GM12865 (cell line): ENCODE data around the gene EVI5.
A peak's percentile ranks its signal among the peaks of the same experiment; 100 is the strongest.

ENCODE experiments used
- DNase-seq: peaks from one replicate; pipeline ENCODE4 v3.0.0; 2010; ENCODE audit warnings: low read depth
- H3K4me3 ChIP-seq: 2 replicates; pipeline ENCODE4 v1.5.1; 2011; ENCODE audit warnings: mild to moderate bottlenecking, low read depth, low read length, control low read depth
- TF ChIP-seq, protein P1 (sequence below): IDR thresholded peaks from 2 replicates; pipeline ENCODE4 v1.5.1; 2011; ENCODE audit warnings: low read length, control low read depth, low read depth, inconsistent platforms; ENCODE audit not compliant: insufficient read depth; ENCODE audit errors: missing control alignments

The EVI5 gene

DNA sequence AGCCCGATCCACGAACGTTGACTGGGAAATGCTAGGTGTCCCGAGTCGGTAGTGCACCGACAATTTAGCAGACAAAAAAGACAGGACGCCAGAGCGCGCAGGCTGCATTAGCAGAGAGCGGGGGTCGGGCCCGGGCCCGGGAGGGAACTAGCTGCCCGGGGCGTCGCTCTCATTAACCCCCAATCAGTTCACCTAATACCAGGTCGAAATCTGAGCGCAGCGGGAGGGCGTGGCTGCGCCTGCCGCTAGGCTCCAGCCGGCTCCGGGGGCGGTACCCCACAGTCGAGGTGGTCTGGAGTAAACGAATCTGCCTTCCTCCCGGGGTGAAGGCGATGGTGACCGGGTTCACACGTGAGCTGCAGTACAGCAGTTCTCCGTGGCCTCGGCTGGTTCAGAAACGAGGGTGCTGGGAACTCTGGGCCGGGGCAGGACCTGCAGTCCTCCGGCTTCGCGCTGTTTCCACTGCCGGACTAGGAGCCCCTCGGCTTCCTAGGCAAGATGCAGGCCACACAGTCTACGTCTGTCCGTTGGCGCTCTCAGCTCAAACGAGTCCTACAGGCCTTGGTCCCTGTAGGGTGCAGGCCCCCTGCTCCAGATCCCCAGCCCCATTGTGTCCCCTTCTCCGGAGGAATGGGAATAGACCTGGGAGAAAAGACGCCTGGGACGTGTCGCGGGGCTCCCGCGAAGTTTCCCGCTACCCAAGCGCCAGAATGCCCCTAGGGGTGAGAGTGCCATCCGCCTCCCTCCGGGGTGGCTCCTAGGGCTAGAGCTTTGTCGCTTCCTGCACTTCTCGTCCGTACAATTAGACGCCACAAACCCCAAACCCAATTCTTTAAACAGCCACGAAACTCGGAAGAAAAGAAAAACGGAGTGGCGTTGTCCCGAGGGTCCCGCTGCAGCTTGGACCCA is 300.2 kb downstream of the EVI5 start:
- H3K4me3 ChIP-seq = peak overlapping the region; percentile 94
- TF ChIP-seq, protein P1, sequence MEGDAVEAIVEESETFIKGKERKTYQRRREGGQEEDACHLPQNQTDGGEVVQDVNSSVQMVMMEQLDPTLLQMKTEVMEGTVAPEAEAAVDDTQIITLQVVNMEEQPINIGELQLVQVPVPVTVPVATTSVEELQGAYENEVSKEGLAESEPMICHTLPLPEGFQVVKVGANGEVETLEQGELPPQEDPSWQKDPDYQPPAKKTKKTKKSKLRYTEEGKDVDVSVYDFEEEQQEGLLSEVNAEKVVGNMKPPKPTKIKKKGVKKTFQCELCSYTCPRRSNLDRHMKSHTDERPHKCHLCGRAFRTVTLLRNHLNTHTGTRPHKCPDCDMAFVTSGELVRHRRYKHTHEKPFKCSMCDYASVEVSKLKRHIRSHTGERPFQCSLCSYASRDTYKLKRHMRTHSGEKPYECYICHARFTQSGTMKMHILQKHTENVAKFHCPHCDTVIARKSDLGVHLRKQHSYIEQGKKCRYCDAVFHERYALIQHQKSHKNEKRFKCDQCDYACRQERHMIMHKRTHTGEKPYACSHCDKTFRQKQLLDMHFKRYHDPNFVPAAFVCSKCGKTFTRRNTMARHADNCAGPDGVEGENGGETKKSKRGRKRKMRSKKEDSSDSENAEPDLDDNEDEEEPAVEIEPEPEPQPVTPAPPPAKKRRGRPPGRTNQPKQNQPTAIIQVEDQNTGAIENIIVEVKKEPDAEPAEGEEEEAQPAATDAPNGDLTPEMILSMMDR = peak; percentile 32
- peak; percentile 82 for DNase-seq

- TF ChIP-seq, protein P1 = no peak
- DNase-seq = peak; percentile 62
- peak overlapping the region; percentile 94 for H3K4me3 ChIP-seq
These were observed 301.1 kb downstream of the EVI5 start for GRCh38 chr1:92483610-92484471.

DNA sequence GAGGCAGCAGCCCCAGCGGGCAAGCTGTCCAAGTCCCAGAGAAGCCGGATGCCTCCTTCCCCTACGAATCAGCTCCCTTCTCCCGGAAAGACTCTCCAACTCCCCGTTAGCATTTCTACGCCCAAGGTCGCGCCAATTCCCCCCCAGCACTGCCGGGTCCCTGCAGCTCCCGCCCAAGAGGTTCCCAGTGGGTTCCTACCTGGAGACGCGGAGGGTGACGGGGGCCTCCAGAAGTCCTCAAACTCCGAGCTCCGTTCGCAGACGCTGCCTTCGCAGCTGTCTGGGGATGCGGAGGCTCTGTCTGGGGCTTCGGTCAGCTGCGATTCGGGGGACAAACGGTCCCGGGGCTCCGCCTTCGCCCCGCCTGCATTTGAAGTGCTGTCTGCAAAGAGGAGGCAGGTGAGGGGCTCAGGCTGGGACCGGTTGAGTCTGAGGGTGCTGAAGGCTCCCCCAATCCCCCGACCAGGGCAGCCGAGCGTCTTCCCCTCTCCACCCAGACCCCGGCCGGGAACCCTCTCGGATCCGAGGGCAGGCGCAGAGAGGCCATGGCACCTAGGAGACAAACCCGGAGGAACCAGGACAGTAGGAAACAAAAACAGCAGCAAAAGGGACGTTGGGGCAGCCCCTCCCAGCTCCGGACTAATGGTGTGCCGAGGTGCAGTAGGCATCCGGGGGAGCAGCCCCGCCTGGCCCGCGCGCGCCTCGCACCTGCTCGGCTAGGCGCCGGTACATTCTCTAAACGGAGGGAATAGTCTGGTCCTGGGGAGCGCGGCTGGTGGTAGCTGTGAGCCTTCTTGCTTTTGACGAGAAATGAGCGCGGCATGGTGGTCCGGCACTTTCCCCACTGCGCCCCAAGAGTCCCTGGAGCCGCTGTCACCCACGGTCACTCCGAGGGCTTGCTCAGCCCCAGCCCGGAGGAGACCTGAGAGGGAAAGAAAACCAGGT is 302.0 kb downstream of the EVI5 start:
- peak overlapping the region; percentile 94 for H3K4me3 ChIP-seq
- peak; percentile 46 for DNase-seq
- TF ChIP-seq, protein P1 = no peak

GRCh38 chr1:92481971-92482664 is 302.8 kb downstream of the EVI5 start:
- no peak for DNase-seq
- peak overlapping the region; percentile 94 for H3K4me3 ChIP-seq
- TF ChIP-seq, protein P1 = no peak

- no peak for DNase-seq
- H3K4me3 ChIP-seq = no peak overlapping the region
- TF ChIP-seq, protein P1 = no peak
These were observed 303.3 kb downstream of the EVI5 start for GRCh38 chr1:92481599-92481925.
